Measurements from ENCODE around the gene SCYGR2. TPM values are rescaled to one million over a fixed set of nuclear protein-coding genes. Genes with fewer than 3 reads are reported as not detected.

SCYGR2 gene
- total RNA-seq, 1 donor = not detected

- no peaks in the 10 kb centered on the region for H3K36me3 ChIP-seq (ENCODE audit: insufficient read depth, low read length)
- H3K9me3 ChIP-seq (ENCODE audit: low read depth, low read length) = no peaks in the 10 kb centered on the region
- no peaks in the 10 kb centered on the region for H4K20me1 ChIP-seq (ENCODE audit: insufficient read depth, low read length)
- no peaks in the 10 kb centered on the region for H3K27me3 ChIP-seq (ENCODE audit: insufficient read depth, low read length)
- H3K4me2 ChIP-seq (ENCODE audit: insufficient read depth, low read length) = no peak overlapping the region
- H3K79me2 ChIP-seq (ENCODE audit: insufficient read depth, low read length) = no peaks in the 10 kb centered on the region
- DNase-seq (ENCODE audit: insufficient read length, low spot score, missing footprints) = no peak
- no peak for TF ChIP-seq CTCF (IDR thresholded peaks at IDR 0.05; ENCODE audit: extremely low read depth, low read depth, low read length)
- no peak overlapping the region for H3K4me3 ChIP-seq (ENCODE audit: insufficient read depth, low read length)
- H3K4me1 ChIP-seq (ENCODE audit: insufficient read depth, low read length) = peaks cover 11% of the 10 kb centered on the region
- H2AFZ ChIP-seq (ENCODE audit: low read length) = no peak overlapping the region
- H3K27ac ChIP-seq (ENCODE audit: low read depth, low read length) = no peak overlapping the region
Measured at GRCh38 chr2:227566012-227566411, 32.7 kb upstream of the SCYGR2 start.

- peak; percentile 64 for DNase-seq (ENCODE audit: insufficient read length, low spot score, missing footprints)
- Histone ChIP-seq H4K20me1 (ENCODE audit: insufficient read depth, low read length) (no peaks in the 10 kb centered on the region), H3K79me2 (ENCODE audit: insufficient read depth, low read length) (no peaks in the 10 kb centered on the region), H3K4me1 (ENCODE audit: insufficient read depth, low read length) (peaks cover 14% of the 10 kb centered on the region), H3K4me3 (ENCODE audit: insufficient read depth, low read length) (no peak overlapping the region), H3K9me3 (ENCODE audit: low read depth, low read length) (no peaks in the 10 kb centered on the region), H3K36me3 (ENCODE audit: insufficient read depth, low read length) (no peaks in the 10 kb centered on the region), H2AFZ (ENCODE audit: low read length) (no peak overlapping the region), H3K27me3 (ENCODE audit: insufficient read depth, low read length) (no peaks in the 10 kb centered on the region), H3K27ac (ENCODE audit: low read depth, low read length) (no peak overlapping the region), H3K4me2 (ENCODE audit: insufficient read depth, low read length) (no peak overlapping the region)
- TF ChIP-seq CTCF (IDR thresholded peaks at IDR 0.05; ENCODE audit: extremely low read depth, low read depth, low read length) = no peak
Measured at GRCh38 chr2:227568852-227569169, 29.9 kb upstream of the SCYGR2 start.

DNA sequence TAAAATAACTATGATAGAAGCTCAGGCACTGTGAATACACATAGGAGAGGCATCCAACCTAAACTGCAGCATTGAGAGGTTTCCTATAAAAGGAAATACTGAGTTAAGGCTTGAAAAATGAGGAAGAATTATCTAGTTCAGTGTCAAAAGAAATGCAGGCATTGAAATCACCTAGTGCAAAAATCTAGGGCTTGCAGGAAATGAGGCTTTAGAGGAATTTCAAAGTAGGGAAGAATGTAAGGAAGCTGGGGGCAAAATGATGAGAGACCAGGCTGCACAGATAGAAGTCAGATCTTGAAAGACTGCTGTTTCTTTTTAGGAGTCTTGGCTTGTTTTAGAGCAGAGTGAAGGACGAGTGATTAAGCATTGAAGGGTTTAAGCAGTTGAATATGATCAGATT lies 28.1 kb upstream of the SCYGR2 start:
- Histone ChIP-seq H2AFZ (ENCODE audit: low read length) (no peak overlapping the region), H3K9me3 (ENCODE audit: low read depth, low read length) (no peaks in the 10 kb centered on the region), H3K27ac (ENCODE audit: low read depth, low read length) (peak overlapping the region; percentile 14), H3K79me2 (ENCODE audit: insufficient read depth, low read length) (no peaks in the 10 kb centered on the region), H3K4me1 (ENCODE audit: insufficient read depth, low read length) (peaks cover 14% of the 10 kb centered on the region), H3K36me3 (ENCODE audit: insufficient read depth, low read length) (no peaks in the 10 kb centered on the region), H4K20me1 (ENCODE audit: insufficient read depth, low read length) (no peaks in the 10 kb centered on the region), H3K4me2 (ENCODE audit: insufficient read depth, low read length) (peak overlapping the region; percentile 50), H3K27me3 (ENCODE audit: insufficient read depth, low read length) (no peaks in the 10 kb centered on the region), H3K4me3 (ENCODE audit: insufficient read depth, low read length) (peak overlapping the region; percentile 43)
- no peak for TF ChIP-seq CTCF (IDR thresholded peaks at IDR 0.05; ENCODE audit: extremely low read depth, low read depth, low read length)
- DNase-seq (ENCODE audit: insufficient read length, low spot score, missing footprints) = no peak

DNA sequence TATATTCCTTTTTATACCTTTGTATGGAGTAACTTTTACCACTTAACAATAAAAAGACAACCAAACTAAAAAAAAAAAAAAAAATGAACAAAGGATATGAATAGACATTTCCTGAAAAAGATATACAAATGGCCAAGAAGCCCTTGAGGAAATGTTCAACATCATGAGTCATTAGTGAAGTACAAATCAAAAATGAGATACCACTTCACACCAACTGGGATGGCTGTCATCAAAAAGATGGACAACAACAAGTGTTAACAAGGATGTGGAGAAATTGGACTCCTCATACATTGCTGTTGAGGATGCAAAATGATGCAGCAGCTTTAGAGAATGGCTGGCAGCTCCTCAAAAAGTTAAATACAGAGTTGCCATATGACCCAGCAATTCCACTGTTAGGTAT lies 22.6 kb upstream of the SCYGR2 start:
- Histone ChIP-seq H2AFZ (ENCODE audit: low read length) (no peak overlapping the region), H3K36me3 (ENCODE audit: insufficient read depth, low read length) (no peaks in the 10 kb centered on the region), H4K20me1 (ENCODE audit: insufficient read depth, low read length) (no peaks in the 10 kb centered on the region), H3K9me3 (ENCODE audit: low read depth, low read length) (no peaks in the 10 kb centered on the region), H3K27ac (ENCODE audit: low read depth, low read length) (no peak overlapping the region), H3K27me3 (ENCODE audit: insufficient read depth, low read length) (no peaks in the 10 kb centered on the region), H3K4me1 (ENCODE audit: insufficient read depth, low read length) (peaks cover 2% of the 10 kb centered on the region), H3K4me2 (ENCODE audit: insufficient read depth, low read length) (no peak overlapping the region), H3K4me3 (ENCODE audit: insufficient read depth, low read length) (no peak overlapping the region), H3K79me2 (ENCODE audit: insufficient read depth, low read length) (no peaks in the 10 kb centered on the region)
- no peak for TF ChIP-seq CTCF (IDR thresholded peaks at IDR 0.05; ENCODE audit: extremely low read depth, low read depth, low read length)
- DNase-seq (ENCODE audit: insufficient read length, low spot score, missing footprints) = no peak

All from osteoblast (primary cell).